ENCODE results near the gene CNOT11. TPM values are rescaled to one million over a fixed set of nuclear protein-coding genes. Genes with fewer than 3 reads are reported as not detected.
"Not testable (repeated sequence)": the region's sequence is repeated elsewhere in the genome, so short reads cannot be mapped to it uniquely, and the experiment has no call there.

Gene CNOT11
- polyA plus RNA-seq, 3 donors, result 13.9 to 17.2 (median 16.6) TPM

GRCh38 chr2:101300164-101300563 is 47.5 kb downstream of the CNOT11 start:
- WGBS, 3 donors, result 91 to 98% (median 93%) methylated on average over 1 of the region's 1 CpG
- H3K27ac ChIP-seq (ENCODE audit: low read depth, low read length), result no peak overlapping the region

- 50 to 80% (median 54%) methylated on average over 7 of the region's 7 CpGs for WGBS, 3 donors
- H3K27ac ChIP-seq (ENCODE audit: low read depth, low read length), result no peak overlapping the region
Measured at GRCh38 chr2:101300836-101301235, 48.1 kb downstream of the CNOT11 start.

- H3K27ac ChIP-seq (ENCODE audit: low read depth, low read length), result no peak overlapping the region
- WGBS, 3 donors, result 66 to 91% (median 84%) methylated on average over 4 of the region's 4 CpGs
Measured at GRCh38 chr2:101302016-101302415, 49.3 kb downstream of the CNOT11 start.

GRCh38 chr2:101303688-101304087 is 51.0 kb downstream of the CNOT11 start:
- H3K27ac ChIP-seq (ENCODE audit: low read depth, low read length), result no peak overlapping the region
- 56 to 94% (median 82%) methylated on average over 1 of the region's 1 CpG for WGBS, 3 donors

GRCh38 chr2:101305035-101305434 is 52.3 kb downstream of the CNOT11 start:
- WGBS, 3 donors, result 85 to 93% (median 88%) methylated on average over 4 of the region's 4 CpGs
- H3K27ac ChIP-seq (ENCODE audit: low read depth, low read length), result no peak overlapping the region

GRCh38 chr2:101305492-101306078 is 52.9 kb downstream of the CNOT11 start:
- H3K27ac ChIP-seq (ENCODE audit: low read depth, low read length), result no peak overlapping the region
- 58 to 69% (median 67%) methylated on average over 7 of the region's 7 CpGs for WGBS, 3 donors

- 21 to 47% (median 39%) methylated on average over 7 of the region's 7 CpGs for WGBS, 3 donors
- H3K27ac ChIP-seq (ENCODE audit: low read depth, low read length), result no peak overlapping the region
Measured at GRCh38 chr2:101306410-101306809, 53.7 kb downstream of the CNOT11 start.

GRCh38 chr2:101307503-101307902 is 54.8 kb downstream of the CNOT11 start:
- H3K27ac ChIP-seq (ENCODE audit: low read depth, low read length), result peak overlapping the region; percentile 91
- 21 to 43% (median 31%) methylated on average over 9 of the region's 9 CpGs for WGBS, 3 donors

GRCh38 chr2:101307950-101308431 is 55.3 kb downstream of the CNOT11 start:
- H3K27ac ChIP-seq (ENCODE audit: low read depth, low read length), result peak overlapping the region; percentile 91
- 0 to 1% (median 0%) methylated on average over 40 to 57 of the region's 57 CpGs for whole genome bisulfite sequencing, 3 donors

GRCh38 chr2:101308432-101309210 is 55.9 kb downstream of the CNOT11 start, which contains the start of gene RNF149:
TSS of gene RNF149 (minus strand) at chr2:101308701. CDS start at chr2:101308588, 113 bp downstream.
- peak within 1 kb of the TSS; percentile 91 for H3K27ac ChIP-seq (ENCODE audit: low read depth, low read length)
- 1 to 3% (median 2%) methylated on average over 75 to 76 of the region's 76 CpGs for WGBS, 3 donors

- WGBS, 3 donors, result 71 to 87% (median 75%) methylated on average over 10 of the region's 10 CpGs
- H3K27ac ChIP-seq (ENCODE audit: low read depth, low read length), result peak overlapping the region; percentile 31
Measured at GRCh38 chr2:101310090-101310833, 57.6 kb downstream of the CNOT11 start.

- peak overlapping the region; percentile 31 for H3K27ac ChIP-seq (ENCODE audit: low read depth, low read length)
- WGBS, 3 donors, result 72 to 77% (median 72%) methylated on average over 7 of the region's 7 CpGs
Measured at GRCh38 chr2:101310834-101311695, 58.4 kb downstream of the CNOT11 start.

GRCh38 chr2:101311696-101312017 is 59.0 kb downstream of the CNOT11 start:
- no peak overlapping the region for H3K27ac ChIP-seq (ENCODE audit: low read depth, low read length)
- WGBS, 3 donors, result 32 to 56% (median 55%) methylated on average over 3 of the region's 3 CpGs

- 80 to 95% (median 92%) methylated on average over 4 to 6 of the region's 6 CpGs for whole genome bisulfite sequencing, 3 donors
- H3K27ac ChIP-seq (ENCODE audit: low read depth, low read length), result not testable (repeated sequence)
Measured at GRCh38 chr2:101316568-101316967, 63.9 kb downstream of the CNOT11 start.

Other genes with a start within 250 kb of the CNOT11 start
- gene TBC1D8, start 101.5 kb upstream of the CNOT11 start, polyA plus RNA-seq, result 10 to 100 TPM; 10.2 to 19.9 (median 11.9) TPM
- 10 to 100 TPM; 21.0 to 41.5 (median 21.8) TPM for gene RNF149, start 55.8 kb downstream of the CNOT11 start, polyA plus RNA-seq
- under 1 TPM in 1 of 3 donors, not detected in 2; 0.07 TPM for gene CREG2, start 134.6 kb downstream of the CNOT11 start, polyA plus RNA-seq
- 1 to 10 TPM in 1 of 3 donors, under 1 TPM in 2; 0.06 to 3.0 (median 0.06) TPM for gene RFX8, start 222.2 kb downstream of the CNOT11 start, polyA plus RNA-seq